ENCODE data around the gene CACNB1. TPM values are rescaled to one million over a fixed set of nuclear protein-coding genes. Genes with fewer than 3 reads are reported as not detected.

The CACNB1 gene
- polyA plus RNA-seq, 1 experiment = 3.2 TPM

- ChIA-PET POLR2A (no interaction called here), CTCF (no interaction called here)
- H3K4me3 ChIP-seq (ENCODE audit: low read depth, low read length) = no peak overlapping the region
- no peak for DNase-seq (ENCODE audit: low read depth, low spot score)
- H3K27me3 ChIP-seq (ENCODE audit: control insufficient read depth, insufficient read depth, low read length) = no peaks in the 10 kb centered on the region
- no peaks in the 10 kb centered on the region; the same call in 1 of the 2 replicates for H3K9me3 ChIP-seq (ENCODE audit: control insufficient read depth, insufficient read depth, low read length)
- no peak overlapping the region for H3K27ac ChIP-seq (ENCODE audit: low read depth, low read length)
- TF ChIP-seq, protein P1, sequence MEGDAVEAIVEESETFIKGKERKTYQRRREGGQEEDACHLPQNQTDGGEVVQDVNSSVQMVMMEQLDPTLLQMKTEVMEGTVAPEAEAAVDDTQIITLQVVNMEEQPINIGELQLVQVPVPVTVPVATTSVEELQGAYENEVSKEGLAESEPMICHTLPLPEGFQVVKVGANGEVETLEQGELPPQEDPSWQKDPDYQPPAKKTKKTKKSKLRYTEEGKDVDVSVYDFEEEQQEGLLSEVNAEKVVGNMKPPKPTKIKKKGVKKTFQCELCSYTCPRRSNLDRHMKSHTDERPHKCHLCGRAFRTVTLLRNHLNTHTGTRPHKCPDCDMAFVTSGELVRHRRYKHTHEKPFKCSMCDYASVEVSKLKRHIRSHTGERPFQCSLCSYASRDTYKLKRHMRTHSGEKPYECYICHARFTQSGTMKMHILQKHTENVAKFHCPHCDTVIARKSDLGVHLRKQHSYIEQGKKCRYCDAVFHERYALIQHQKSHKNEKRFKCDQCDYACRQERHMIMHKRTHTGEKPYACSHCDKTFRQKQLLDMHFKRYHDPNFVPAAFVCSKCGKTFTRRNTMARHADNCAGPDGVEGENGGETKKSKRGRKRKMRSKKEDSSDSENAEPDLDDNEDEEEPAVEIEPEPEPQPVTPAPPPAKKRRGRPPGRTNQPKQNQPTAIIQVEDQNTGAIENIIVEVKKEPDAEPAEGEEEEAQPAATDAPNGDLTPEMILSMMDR (IDR thresholded peaks at IDR 0.05; ENCODE audit: low read depth, low read length) = no peak
Observed at GRCh38 chr17:39193346-39193745, 4.1 kb downstream of the CACNB1 start.

GRCh38 chr17:39192901-39193300, 4.6 kb downstream of the CACNB1 start:
- TF ChIP-seq, protein P1 (IDR thresholded peaks at IDR 0.05; ENCODE audit: low read depth, low read length) = no peak
- ChIA-PET POLR2A (no interaction called here), CTCF (interaction anchor here (1.5 kb wide), 1 partner anchor 51 kb away, joined by 3 read pairs; no protein-coding TSS in a partner anchor)
- Histone ChIP-seq H3K27me3 (ENCODE audit: control insufficient read depth, insufficient read depth, low read length) (no peaks in the 10 kb centered on the region), H3K27ac (ENCODE audit: low read depth, low read length) (no peak overlapping the region), H3K9me3 (ENCODE audit: control insufficient read depth, insufficient read depth, low read length) (no peaks in the 10 kb centered on the region; the same call in 1 of the 2 replicates), H3K4me3 (ENCODE audit: low read depth, low read length) (no peak overlapping the region)
- no peak for DNase-seq (ENCODE audit: low read depth, low spot score)

DNA sequence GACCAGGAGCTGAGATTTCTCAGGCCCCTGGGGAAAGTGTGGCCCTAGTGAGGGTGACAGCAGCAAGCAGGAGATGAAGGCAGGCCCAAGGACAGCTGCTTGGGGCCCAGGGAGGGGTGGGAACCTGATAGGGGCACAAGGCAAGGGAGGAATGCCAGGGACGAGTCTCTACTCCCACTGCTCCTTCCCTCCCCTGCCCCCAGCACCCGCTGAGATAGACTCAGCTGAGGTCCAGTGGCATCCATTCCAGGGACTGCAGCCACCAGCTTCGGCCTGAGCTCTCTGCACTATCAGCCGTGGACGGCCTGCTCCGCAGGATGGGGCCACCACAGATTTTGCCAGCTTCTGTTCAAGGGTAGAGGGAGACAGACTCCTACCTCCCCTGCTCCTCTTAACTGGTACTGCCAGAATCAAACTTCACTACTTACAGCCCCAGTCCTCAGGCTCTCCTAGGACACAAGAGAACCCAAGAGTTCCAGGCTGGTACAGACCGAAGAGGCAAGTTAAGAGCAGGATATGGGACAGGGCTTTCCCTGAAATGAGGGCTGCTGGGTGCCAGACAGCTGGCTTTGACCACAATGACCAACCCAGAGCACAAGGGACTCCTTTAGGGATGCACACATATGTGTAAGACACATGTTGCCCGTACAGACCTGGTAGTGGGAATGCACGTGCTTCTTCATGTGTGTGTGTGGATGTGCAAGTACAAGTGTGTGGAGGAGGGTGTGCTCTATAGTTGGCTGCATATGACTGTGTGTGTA, 5.5 kb downstream of the CACNB1 start:
- TF ChIP-seq, protein P1 (IDR thresholded peaks at IDR 0.05; ENCODE audit: low read depth, low read length) = no peak
- Histone ChIP-seq H3K9me3 (ENCODE audit: control insufficient read depth, insufficient read depth, low read length) (no peaks in the 10 kb centered on the region), H3K4me3 (ENCODE audit: low read depth, low read length) (no peak overlapping the region), H3K27ac (ENCODE audit: low read depth, low read length) (no peak overlapping the region), H3K27me3 (ENCODE audit: control insufficient read depth, insufficient read depth, low read length) (no peaks in the 10 kb centered on the region)
- ChIA-PET POLR2A (interaction anchor here (0.8 kb wide), 1 partner anchor 8 kb away, joined by 3 read pairs; the partner anchor contains the start of gene RPL19), CTCF (interaction anchor here (1.5 kb wide), 1 partner anchor 52 kb away, joined by 3 read pairs; no protein-coding TSS in a partner anchor)
- DNase-seq (ENCODE audit: low read depth, low spot score) = no peak

GRCh38 chr17:39187152-39187830, 10.2 kb downstream of the CACNB1 start:
- ChIA-PET POLR2A (no interaction called here), CTCF (interaction anchor here (2.0 kb wide), 1 partner anchor 12 kb away, joined by 11 read pairs; no protein-coding TSS in a partner anchor)
- H3K9me3 ChIP-seq (ENCODE audit: control insufficient read depth, insufficient read depth, low read length) = no peaks in the 10 kb centered on the region
- H3K4me3 ChIP-seq (ENCODE audit: low read depth, low read length) = no peak overlapping the region
- no peak overlapping the region for H3K27ac ChIP-seq (ENCODE audit: low read depth, low read length)
- TF ChIP-seq, protein P1 (IDR thresholded peaks at IDR 0.05; ENCODE audit: low read depth, low read length) = no peak
- DNase-seq (ENCODE audit: low read depth, low spot score) = no peak
- no peaks in the 10 kb centered on the region for H3K27me3 ChIP-seq (ENCODE audit: control insufficient read depth, insufficient read depth, low read length)
